Stimulated activated CD4-positive, alpha-beta T cell treated with anti-CD3 and anti-CD28 coated beads, Interleukin-2, amount 100 ng/mL, for 24 hours (primary cell): ENCODE results near the gene MICU1.
"Not testable (repeated sequence)": the region's sequence is repeated elsewhere in the genome, so short reads cannot be mapped to it uniquely, and the experiment has no call there.

Experiments
- DNase-seq, 2 donors: peaks; one replicate each; pipeline ENCODE4 v3.0.0-alpha.2; 2020

Gene MICU1

GRCh38 chr10:72337039-72337629 lies 288.7 kb downstream of the MICU1 start:
- DNase-seq = peak; percentile 77 to 79

GRCh38 chr10:72336259-72337038 lies 289.4 kb downstream of the MICU1 start:
- DNase-seq = no peak

GRCh38 chr10:72335394-72336258 lies 290.3 kb downstream of the MICU1 start:
- peak; percentile 29 to 54 for DNase-seq

GRCh38 chr10:72334825-72335393 lies 291.0 kb downstream of the MICU1 start:
- peak; percentile 73 to 85 for DNase-seq

GRCh38 chr10:72334196-72334824 lies 291.6 kb downstream of the MICU1 start:
- peak in 1 of 2 donors; percentile 22 for DNase-seq

- DNase-seq = peak in 1 of 2 donors; percentile 27
Observed at GRCh38 chr10:72333112-72334015, 292.5 kb downstream of the MICU1 start.

GRCh38 chr10:72332423-72333111 lies 293.3 kb downstream of the MICU1 start:
- no peak for DNase-seq

- peak; percentile 78 to 89 for DNase-seq
Observed at GRCh38 chr10:72331575-72332422, 294.1 kb downstream of the MICU1 start.

GRCh38 chr10:72330069-72330426 lies 295.8 kb downstream of the MICU1 start:
- no peak for DNase-seq

- peak in 1 of 2 donors; percentile 43 for DNase-seq
Observed at GRCh38 chr10:72329290-72330068, 296.4 kb downstream of the MICU1 start.

GRCh38 chr10:72328829-72329204 lies 297.1 kb downstream of the MICU1 start:
- peak in 1 of 2 donors; percentile 60 for DNase-seq

GRCh38 chr10:72328045-72328828 lies 297.6 kb downstream of the MICU1 start:
- DNase-seq = peak in 1 of 2 donors; percentile 51

GRCh38 chr10:72326665-72327603 lies 298.9 kb downstream of the MICU1 start:
- DNase-seq = peak; percentile 69 to 75

GRCh38 chr10:72325243-72326175 lies 300.4 kb downstream of the MICU1 start:
- not testable (repeated sequence) for DNase-seq

- DNase-seq = no peak
Observed at GRCh38 chr10:72323771-72324191, 302.1 kb downstream of the MICU1 start.
